ENCODE data around the gene USP32. TPM values are rescaled to one million over a fixed set of nuclear protein-coding genes. Genes with fewer than 3 reads are reported as not detected.
"Not testable (repeated sequence)": the region's sequence is repeated elsewhere in the genome, so short reads cannot be mapped to it uniquely, and the experiment has no call there.

The USP32 gene
- total and polyA plus RNA-seq, 2 donors (not counting 3 experiments of a cell fraction or from before 2014, with no cell fraction given): 15.7 to 52.9 TPM

DNA sequence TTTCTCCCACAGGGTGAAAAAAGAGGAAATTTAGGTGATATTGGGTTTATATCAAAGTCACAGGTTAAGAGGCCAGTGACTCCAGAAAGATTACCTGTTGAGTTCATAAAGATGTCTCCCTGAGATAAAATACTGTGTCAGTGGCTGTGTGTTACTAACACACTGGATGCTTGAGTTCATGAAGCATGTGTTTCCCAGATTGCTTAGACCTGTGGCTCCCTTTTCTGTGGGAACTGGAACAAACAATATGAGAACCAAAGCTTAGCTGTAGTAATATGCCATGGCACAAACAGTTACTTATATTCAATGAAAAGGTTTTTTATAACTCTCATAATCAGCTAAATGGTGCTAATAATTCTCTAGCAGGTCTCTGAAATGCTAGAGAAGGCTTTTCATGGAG is 180.7 kb downstream of the USP32 start:
- dilution Hi-C loops (cut with MboI; ENCODE audit: extremely low pct_ligation_motif_present, low sequenced_read_pairs); POLR2A ChIA-PET: not testable (repeated sequence)

DNA sequence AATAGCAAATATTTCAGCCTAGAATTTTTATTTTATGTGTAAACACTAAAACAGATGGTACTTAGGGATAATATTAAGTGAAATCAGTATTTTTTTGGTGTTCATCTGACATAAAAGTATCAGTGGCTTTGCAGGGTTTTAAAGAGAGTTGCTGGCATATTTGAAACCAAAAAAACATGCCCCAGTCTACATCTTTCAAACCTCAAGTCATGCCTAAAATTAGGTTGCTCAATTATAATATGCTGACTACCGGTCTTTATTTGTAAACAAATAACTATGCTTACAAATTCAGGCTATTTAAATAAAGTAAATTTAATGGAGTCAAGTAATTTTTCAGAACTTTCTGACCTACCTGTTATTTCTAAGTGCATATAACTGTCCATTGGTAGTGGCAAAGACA is 183.6 kb downstream of the USP32 start:
- H3K4me2 ChIP-seq (ENCODE audit: insufficient read depth, low read length); H3K9me1 ChIP-seq (replicated peaks; ENCODE audit: control insufficient read depth, extremely low read depth, insufficient read depth, low read length); H3K9ac ChIP-seq (replicated peaks; ENCODE audit: extremely low read depth, insufficient read depth, low read length); dilution Hi-C loops (cut with MboI; ENCODE audit: extremely low pct_ligation_motif_present, low sequenced_read_pairs); H3K27ac ChIP-seq (ENCODE audit: insufficient read depth, low read depth, low read length); CTCF ChIA-PET; H3K4me3 ChIP-seq (replicated peaks in 1 of 3; ENCODE audit: insufficient read depth in 1 of 3, low read depth in 1 of 3, low read length in 3 of 3); H3K9me3 ChIP-seq (replicated peaks; ENCODE audit: control insufficient read depth, insufficient read depth, low read length); H3K4me1 ChIP-seq (ENCODE audit: control insufficient read depth, extremely low read depth, insufficient read depth, low read length); H3K36me3 ChIP-seq (ENCODE audit: control insufficient read depth in 2 of 2, extremely low read depth in 1 of 2, insufficient read depth in 2 of 2, low read length in 2 of 2); DNase-seq (ENCODE audit: low read depth, low spot score); intact Hi-C loops (cut with micrococcal nuclease); H3K27me3 ChIP-seq (ENCODE audit: control insufficient read depth in 2 of 2, insufficient read depth in 2 of 2, low read length in 2 of 2); BruUV-seq (replicated peaks); H2AFZ ChIP-seq (ENCODE audit: low read depth, low read length); H3K79me2 ChIP-seq (ENCODE audit: control insufficient read depth, insufficient read depth, low read length); FAIRE-seq; POLR2A ChIA-PET; H4K20me1 ChIP-seq (replicated peaks; ENCODE audit: control insufficient read depth, extremely low read depth, insufficient read depth, low read length): not testable (repeated sequence)

More for the DNA sequence above, 180.7 kb downstream of the USP32 start:
- H3K9me1 ChIP-seq (replicated peaks; ENCODE audit: control insufficient read depth, extremely low read depth, insufficient read depth, low read length); H3K9ac ChIP-seq (replicated peaks; ENCODE audit: extremely low read depth, insufficient read depth, low read length); H3K36me3 ChIP-seq (ENCODE audit: control insufficient read depth in 2 of 2, extremely low read depth in 1 of 2, insufficient read depth in 2 of 2, low read length in 2 of 2); H3K27me3 ChIP-seq (ENCODE audit: control insufficient read depth in 2 of 2, insufficient read depth in 2 of 2, low read length in 2 of 2); DNase-seq (ENCODE audit: low read depth, low spot score); H3K4me2 ChIP-seq (ENCODE audit: insufficient read depth, low read length); H4K20me1 ChIP-seq (replicated peaks; ENCODE audit: control insufficient read depth, extremely low read depth, insufficient read depth, low read length); H3K4me1 ChIP-seq (ENCODE audit: control insufficient read depth, extremely low read depth, insufficient read depth, low read length); H3K4me3 ChIP-seq (replicated peaks in 1 of 3; ENCODE audit: insufficient read depth in 1 of 3, low read depth in 1 of 3, low read length in 3 of 3); H3K79me2 ChIP-seq (ENCODE audit: control insufficient read depth, insufficient read depth, low read length); H3K27ac ChIP-seq (ENCODE audit: insufficient read depth, low read depth, low read length); FAIRE-seq; BruUV-seq (replicated peaks); CTCF ChIA-PET; H3K9me3 ChIP-seq (replicated peaks; ENCODE audit: control insufficient read depth, insufficient read depth, low read length); H2AFZ ChIP-seq (ENCODE audit: low read depth, low read length); intact Hi-C loops (cut with micrococcal nuclease): not testable (repeated sequence)

DNA sequence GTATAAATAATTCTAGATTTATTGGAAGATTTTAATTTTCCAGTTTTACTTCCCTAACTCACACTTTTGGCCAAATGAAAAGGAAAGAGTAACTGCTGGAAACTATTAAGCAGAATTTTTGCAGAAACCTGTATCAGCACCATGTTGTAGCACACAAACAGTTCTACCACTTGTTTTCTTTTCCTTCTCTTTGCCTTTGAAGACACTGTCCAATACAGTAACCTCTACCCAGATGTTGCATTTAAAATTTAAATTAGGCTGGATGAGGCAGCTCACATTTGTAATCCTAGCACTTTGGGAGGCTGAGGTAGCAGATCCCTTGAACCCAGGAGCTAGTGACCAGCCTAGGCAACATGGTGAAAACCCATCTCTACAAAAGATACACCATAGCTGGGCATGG is 186.2 kb downstream of the USP32 start:
- POLR2A ChIA-PET; FAIRE-seq; H3K27me3 ChIP-seq (ENCODE audit: control insufficient read depth in 2 of 2, insufficient read depth in 2 of 2, low read length in 2 of 2); H2AFZ ChIP-seq (ENCODE audit: low read depth, low read length); intact Hi-C loops (cut with micrococcal nuclease); H3K27ac ChIP-seq (ENCODE audit: insufficient read depth, low read depth, low read length); H3K4me1 ChIP-seq (ENCODE audit: control insufficient read depth, extremely low read depth, insufficient read depth, low read length); H3K9me1 ChIP-seq (replicated peaks; ENCODE audit: control insufficient read depth, extremely low read depth, insufficient read depth, low read length); DNase-seq (ENCODE audit: low read depth, low spot score); H3K79me2 ChIP-seq (ENCODE audit: control insufficient read depth, insufficient read depth, low read length); H3K36me3 ChIP-seq (ENCODE audit: control insufficient read depth in 2 of 2, extremely low read depth in 1 of 2, insufficient read depth in 2 of 2, low read length in 2 of 2); H3K4me2 ChIP-seq (ENCODE audit: insufficient read depth, low read length); H3K4me3 ChIP-seq (replicated peaks in 1 of 3; ENCODE audit: insufficient read depth in 1 of 3, low read depth in 1 of 3, low read length in 3 of 3); H4K20me1 ChIP-seq (replicated peaks; ENCODE audit: control insufficient read depth, extremely low read depth, insufficient read depth, low read length); dilution Hi-C loops (cut with MboI; ENCODE audit: extremely low pct_ligation_motif_present, low sequenced_read_pairs); CTCF ChIA-PET; H3K9ac ChIP-seq (replicated peaks; ENCODE audit: extremely low read depth, insufficient read depth, low read length); BruUV-seq (replicated peaks); H3K9me3 ChIP-seq (replicated peaks; ENCODE audit: control insufficient read depth, insufficient read depth, low read length): not testable (repeated sequence)

DNA sequence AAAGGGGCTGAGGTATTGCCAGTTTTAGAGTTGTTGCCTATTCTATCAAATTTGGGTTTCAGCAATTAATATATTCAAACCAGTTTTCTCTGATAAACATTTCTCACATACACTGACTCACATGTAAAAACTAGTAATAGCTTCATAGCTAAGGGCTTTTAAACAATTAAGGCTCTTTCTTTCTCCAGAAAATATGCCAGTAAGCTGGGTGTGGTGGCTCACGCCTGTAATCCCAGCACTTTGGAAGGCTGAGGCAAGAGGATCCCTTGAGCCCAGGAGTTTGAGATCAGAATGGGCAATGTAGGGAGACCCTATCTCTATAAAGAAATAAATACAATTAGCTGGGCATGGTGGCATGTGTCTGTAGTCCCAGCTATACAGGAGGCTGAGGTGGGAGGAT is 193.3 kb downstream of the USP32 start:
- H3K27ac ChIP-seq (ENCODE audit: insufficient read depth, low read depth, low read length); POLR2A ChIA-PET; DNase-seq (ENCODE audit: low read depth, low spot score); H2AFZ ChIP-seq (ENCODE audit: low read depth, low read length); FAIRE-seq; H3K79me2 ChIP-seq (ENCODE audit: control insufficient read depth, insufficient read depth, low read length); H3K4me2 ChIP-seq (ENCODE audit: insufficient read depth, low read length); H3K9me1 ChIP-seq (replicated peaks; ENCODE audit: control insufficient read depth, extremely low read depth, insufficient read depth, low read length); H3K27me3 ChIP-seq (ENCODE audit: control insufficient read depth in 2 of 2, insufficient read depth in 2 of 2, low read length in 2 of 2); H3K4me1 ChIP-seq (ENCODE audit: control insufficient read depth, extremely low read depth, insufficient read depth, low read length); H4K20me1 ChIP-seq (replicated peaks; ENCODE audit: control insufficient read depth, extremely low read depth, insufficient read depth, low read length); H3K9me3 ChIP-seq (replicated peaks; ENCODE audit: control insufficient read depth, insufficient read depth, low read length); H3K4me3 ChIP-seq (replicated peaks in 1 of 3; ENCODE audit: insufficient read depth in 1 of 3, low read depth in 1 of 3, low read length in 3 of 3); H3K9ac ChIP-seq (replicated peaks; ENCODE audit: extremely low read depth, insufficient read depth, low read length); dilution Hi-C loops (cut with MboI; ENCODE audit: extremely low pct_ligation_motif_present, low sequenced_read_pairs); intact Hi-C loops (cut with micrococcal nuclease); H3K36me3 ChIP-seq (ENCODE audit: control insufficient read depth in 2 of 2, extremely low read depth in 1 of 2, insufficient read depth in 2 of 2, low read length in 2 of 2); BruUV-seq (replicated peaks): not testable (repeated sequence)
- CTCF ChIA-PET: interaction anchor here (1.0 kb wide), 1 partner anchor 13 kb away, joined by 4 read pairs; no protein-coding TSS in a partner anchor

Data from endothelial cell of umbilical vein (primary cell).